NCI-H2107 (cell line): ENCODE data around the gene HRH4.
A peak's percentile ranks its signal among the peaks of the same experiment; 100 is the strongest.

ENCODE experiments used
- DNase-seq: peaks from one replicate; lab custom pipeline; 2025; lab: John Stamatoyannopoulos, UW

The HRH4 gene

GRCh38 chr18:24460388-24460787 is at the start of gene HRH4:
HRH4 (plus strand) TSS chr18:24460637; CDS start chr18:24460729, 92 bp downstream.
- no peak for DNase-seq

- DNase-seq: no peak
These were observed 47.3 kb upstream of the HRH4 start for GRCh38 chr18:24413148-24413547.

GRCh38 chr18:24414349-24415003 is 46.0 kb upstream of the HRH4 start:
- no peak for DNase-seq

- no peak for DNase-seq
These were observed 43.0 kb upstream of the HRH4 start for GRCh38 chr18:24417480-24417879.

- no peak for DNase-seq
These were observed 39.9 kb upstream of the HRH4 start for GRCh38 chr18:24420551-24420950.

GRCh38 chr18:24421831-24422230 is 38.6 kb upstream of the HRH4 start:
- no peak for DNase-seq

- no peak for DNase-seq
These were observed 34.4 kb upstream of the HRH4 start for GRCh38 chr18:24426073-24426397.

- DNase-seq: peak; percentile 48
These were observed 33.8 kb upstream of the HRH4 start, which contains the start of gene IMPACT for GRCh38 chr18:24426398-24427294. IMPACT (plus strand) TSS chr18:24426670; CDS start chr18:24426757, 87 bp downstream.

GRCh38 chr18:24427484-24427883 is 33.0 kb upstream of the HRH4 start:
- DNase-seq: no peak

- no peak for DNase-seq
These were observed 31.7 kb upstream of the HRH4 start for GRCh38 chr18:24428709-24429108.

- no peak for DNase-seq
These were observed 31.2 kb upstream of the HRH4 start for GRCh38 chr18:24429188-24429587.

- DNase-seq: no peak
These were observed 27.8 kb upstream of the HRH4 start for GRCh38 chr18:24432618-24433017.

- no peak for DNase-seq
These were observed 23.5 kb upstream of the HRH4 start for GRCh38 chr18:24436939-24437338.

- no peak for DNase-seq
These were observed 16.6 kb upstream of the HRH4 start for GRCh38 chr18:24443870-24444269.

- DNase-seq: no peak
These were observed 14.0 kb upstream of the HRH4 start for GRCh38 chr18:24446453-24446852.

- DNase-seq: no peak
These were observed 13.4 kb upstream of the HRH4 start for GRCh38 chr18:24446953-24447538.

- DNase-seq: no peak
These were observed 12.5 kb upstream of the HRH4 start for GRCh38 chr18:24447961-24448360.

GRCh38 chr18:24456549-24456948 is 3.9 kb upstream of the HRH4 start:
- no peak for DNase-seq

- DNase-seq: no peak
These were observed 665 bp upstream of the HRH4 start for GRCh38 chr18:24459772-24460171.

- DNase-seq: no peak
These were observed 1.6 kb downstream of the HRH4 start for GRCh38 chr18:24461996-24462395.

- no peak for DNase-seq
These were observed 2.7 kb downstream of the HRH4 start for GRCh38 chr18:24462838-24463775.

- no peak for DNase-seq
These were observed 5.0 kb downstream of the HRH4 start for GRCh38 chr18:24465486-24465885.
